HL-60 (cell line): ENCODE data around the gene CAPN9.

Source experiments
- CTCF ChIP-seq: IDR thresholded peaks from one replicate; pipeline ENCODE4 v1.5.1; 2011; ENCODE audit warnings: low read length, control low read depth, inconsistent platforms; ENCODE audit not compliant: insufficient read depth
- POLR2AphosphoS5 ChIP-seq: IDR thresholded peaks from 2 replicates; pipeline ENCODE4 v1.6.1; 2012; ENCODE audit warnings: low read depth
- REST ChIP-seq: IDR thresholded peaks from 2 replicates; pipeline ENCODE4 v1.6.1; 2012; ENCODE audit warnings: low read depth; ENCODE audit not compliant: insufficient replicate concordance

DNA sequence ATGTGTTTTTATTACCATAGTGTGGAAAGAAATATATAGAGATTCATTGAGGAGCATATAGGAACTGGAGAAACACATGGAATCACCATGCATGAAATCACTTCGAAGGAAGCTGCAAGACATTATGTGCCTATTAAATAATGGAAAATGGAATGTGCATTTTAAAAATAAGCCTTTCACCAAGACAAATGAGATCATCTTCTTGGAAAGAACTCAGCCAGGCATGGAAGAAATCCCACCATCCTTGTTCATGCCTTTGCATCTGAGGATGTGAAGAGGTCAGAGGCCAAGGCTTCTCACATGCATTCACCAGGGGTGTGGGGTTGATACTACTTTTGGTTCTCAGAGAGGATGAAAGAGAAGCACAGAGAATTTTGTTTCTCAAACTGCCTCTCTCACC lies 71.2 kb downstream of the CAPN9 start:
- no peak for TF ChIP-seq POLR2AphosphoS5
- TF ChIP-seq CTCF = no peak
- no peak for TF ChIP-seq REST
